PFSK-1 (cell line): Measurements from ENCODE around the gene RNF168. TPM values are rescaled to one million over a fixed set of nuclear protein-coding genes. Genes with fewer than 3 reads are reported as not detected.

Source experiments
- FOXP2 ChIP-seq: optimal IDR thresholded peaks from 2 replicates; pipeline ENCODE3; 2011; ENCODE audit warnings: borderline replicate concordance, control low read depth, inconsistent platforms; ENCODE audit not compliant: insufficient read depth; ENCODE audit errors: extremely low read length, extremely low read depth
- POLR2AphosphoS5 ChIP-seq: IDR thresholded peaks from 2 replicates; pipeline ENCODE4 v1.6.1; 2012; ENCODE audit warnings: low read depth, mild to moderate bottlenecking, control low read depth, low read length, moderate library complexity
- SIN3A ChIP-seq: IDR thresholded peaks from 2 replicates; pipeline ENCODE4 v1.6.1; 2012; ENCODE audit warnings: mild to moderate bottlenecking, low read length, moderate library complexity, borderline replicate concordance; ENCODE audit not compliant: insufficient read depth
- TAF1 ChIP-seq: IDR thresholded peaks from 2 replicates; pipeline ENCODE4 v1.6.1; 2012; ENCODE audit warnings: low read length, control low read depth, borderline replicate concordance; ENCODE audit not compliant: insufficient read depth
- polyA plus RNA-seq: library from polyadenylated mRNA; unstranded; fragments of >200 nt; gene quantifications from one replicate; pipeline ENCODE4 v1.2.1, GENCODE V29; 2012; ENCODE audit warnings: low read depth, missing spikeins; ENCODE audit not compliant: insufficient read length
- TF ChIP-seq, protein P1 (sequence below), 2 experiments: IDR thresholded peaks; 2 replicates each; pipeline versions ENCODE4 v1.6.1 to v1.8.0; 2011 to 2012; ENCODE audit warnings: low read depth in 2 of 2, low read length in 2 of 2, control low read depth in 1 of 2, inconsistent platforms in 1 of 2, mild to moderate bottlenecking in 1 of 2, moderate library complexity in 1 of 2; ENCODE audit not compliant: insufficient read depth in 1 of 2

The RNF168 gene, protein sequence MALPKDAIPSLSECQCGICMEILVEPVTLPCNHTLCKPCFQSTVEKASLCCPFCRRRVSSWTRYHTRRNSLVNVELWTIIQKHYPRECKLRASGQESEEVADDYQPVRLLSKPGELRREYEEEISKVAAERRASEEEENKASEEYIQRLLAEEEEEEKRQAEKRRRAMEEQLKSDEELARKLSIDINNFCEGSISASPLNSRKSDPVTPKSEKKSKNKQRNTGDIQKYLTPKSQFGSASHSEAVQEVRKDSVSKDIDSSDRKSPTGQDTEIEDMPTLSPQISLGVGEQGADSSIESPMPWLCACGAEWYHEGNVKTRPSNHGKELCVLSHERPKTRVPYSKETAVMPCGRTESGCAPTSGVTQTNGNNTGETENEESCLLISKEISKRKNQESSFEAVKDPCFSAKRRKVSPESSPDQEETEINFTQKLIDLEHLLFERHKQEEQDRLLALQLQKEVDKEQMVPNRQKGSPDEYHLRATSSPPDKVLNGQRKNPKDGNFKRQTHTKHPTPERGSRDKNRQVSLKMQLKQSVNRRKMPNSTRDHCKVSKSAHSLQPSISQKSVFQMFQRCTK
- 3.0 TPM for polyA plus RNA-seq

GRCh38 chr3:196503196-196504076, at the start of gene RNF168:
Gene RNF168, minus strand, starts transcription at chr3:196503768. Its CDS starts 595 bp downstream, at chr3:196503173.
- TF ChIP-seq, protein P1, sequence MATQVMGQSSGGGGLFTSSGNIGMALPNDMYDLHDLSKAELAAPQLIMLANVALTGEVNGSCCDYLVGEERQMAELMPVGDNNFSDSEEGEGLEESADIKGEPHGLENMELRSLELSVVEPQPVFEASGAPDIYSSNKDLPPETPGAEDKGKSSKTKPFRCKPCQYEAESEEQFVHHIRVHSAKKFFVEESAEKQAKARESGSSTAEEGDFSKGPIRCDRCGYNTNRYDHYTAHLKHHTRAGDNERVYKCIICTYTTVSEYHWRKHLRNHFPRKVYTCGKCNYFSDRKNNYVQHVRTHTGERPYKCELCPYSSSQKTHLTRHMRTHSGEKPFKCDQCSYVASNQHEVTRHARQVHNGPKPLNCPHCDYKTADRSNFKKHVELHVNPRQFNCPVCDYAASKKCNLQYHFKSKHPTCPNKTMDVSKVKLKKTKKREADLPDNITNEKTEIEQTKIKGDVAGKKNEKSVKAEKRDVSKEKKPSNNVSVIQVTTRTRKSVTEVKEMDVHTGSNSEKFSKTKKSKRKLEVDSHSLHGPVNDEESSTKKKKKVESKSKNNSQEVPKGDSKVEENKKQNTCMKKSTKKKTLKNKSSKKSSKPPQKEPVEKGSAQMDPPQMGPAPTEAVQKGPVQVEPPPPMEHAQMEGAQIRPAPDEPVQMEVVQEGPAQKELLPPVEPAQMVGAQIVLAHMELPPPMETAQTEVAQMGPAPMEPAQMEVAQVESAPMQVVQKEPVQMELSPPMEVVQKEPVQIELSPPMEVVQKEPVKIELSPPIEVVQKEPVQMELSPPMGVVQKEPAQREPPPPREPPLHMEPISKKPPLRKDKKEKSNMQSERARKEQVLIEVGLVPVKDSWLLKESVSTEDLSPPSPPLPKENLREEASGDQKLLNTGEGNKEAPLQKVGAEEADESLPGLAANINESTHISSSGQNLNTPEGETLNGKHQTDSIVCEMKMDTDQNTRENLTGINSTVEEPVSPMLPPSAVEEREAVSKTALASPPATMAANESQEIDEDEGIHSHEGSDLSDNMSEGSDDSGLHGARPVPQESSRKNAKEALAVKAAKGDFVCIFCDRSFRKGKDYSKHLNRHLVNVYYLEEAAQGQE (IDR thresholded peaks at IDR 0.05; ENCODE audit: insufficient read depth in 1 of 2, low read depth in 2 of 2, low read length in 2 of 2), result no peak
- TF ChIP-seq SIN3A (no peak), FOXP2 (peak; percentile 50), POLR2AphosphoS5 (peak; percentile 68), TAF1 (peak; percentile 67; the same call in 1 of the 2 replicates)

DNA sequence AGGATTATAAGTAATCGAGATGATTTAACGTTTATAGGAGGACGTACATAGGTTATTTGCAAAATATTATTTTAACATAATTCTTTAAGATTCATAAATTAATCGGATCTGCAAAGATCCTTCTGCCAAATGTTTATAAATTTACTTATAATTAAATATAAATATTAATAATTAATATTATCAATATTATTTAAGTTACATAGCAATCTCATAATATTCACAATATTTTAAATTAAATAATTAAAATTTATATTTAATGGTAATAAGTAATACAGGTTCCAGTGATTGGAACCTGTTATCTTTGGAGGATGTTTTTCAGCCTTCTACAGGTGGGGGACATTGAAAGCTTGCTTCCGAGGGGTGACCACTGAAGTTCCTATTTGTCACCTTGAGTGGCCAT, 48.7 kb upstream of the RNF168 start:
- TF ChIP-seq POLR2AphosphoS5 (no peak), TAF1 (no peak), SIN3A (no peak), FOXP2 (no peak)
- TF ChIP-seq, protein P1 (IDR thresholded peaks at IDR 0.05; ENCODE audit: insufficient read depth in 1 of 2, low read depth in 2 of 2, low read length in 2 of 2), result no peak

DNA sequence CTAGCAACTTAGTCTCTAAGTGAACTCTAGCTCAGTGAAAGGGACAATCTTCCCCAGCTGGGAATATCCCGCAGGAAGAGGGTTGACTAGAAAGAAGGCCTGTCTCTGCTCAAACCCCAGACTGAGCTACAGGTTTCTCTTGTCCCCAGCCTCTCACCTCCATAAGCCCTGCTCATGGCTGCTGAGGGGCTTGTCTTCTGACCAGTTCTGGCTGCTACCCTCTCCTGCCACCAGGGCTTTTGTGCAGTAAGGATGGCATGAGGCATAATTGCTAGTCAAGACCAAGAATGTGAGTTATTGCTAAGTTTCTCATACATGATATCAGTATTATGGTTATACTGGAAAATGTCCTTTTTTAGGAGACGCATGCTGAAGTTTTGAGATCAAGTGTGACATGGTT, 43.5 kb upstream of the RNF168 start:
- no peak for TF ChIP-seq POLR2AphosphoS5
- TF ChIP-seq, protein P1 (IDR thresholded peaks at IDR 0.05; ENCODE audit: insufficient read depth in 1 of 2, low read depth in 2 of 2, low read length in 2 of 2), result no peak
- TF ChIP-seq TAF1, result no peak

DNA sequence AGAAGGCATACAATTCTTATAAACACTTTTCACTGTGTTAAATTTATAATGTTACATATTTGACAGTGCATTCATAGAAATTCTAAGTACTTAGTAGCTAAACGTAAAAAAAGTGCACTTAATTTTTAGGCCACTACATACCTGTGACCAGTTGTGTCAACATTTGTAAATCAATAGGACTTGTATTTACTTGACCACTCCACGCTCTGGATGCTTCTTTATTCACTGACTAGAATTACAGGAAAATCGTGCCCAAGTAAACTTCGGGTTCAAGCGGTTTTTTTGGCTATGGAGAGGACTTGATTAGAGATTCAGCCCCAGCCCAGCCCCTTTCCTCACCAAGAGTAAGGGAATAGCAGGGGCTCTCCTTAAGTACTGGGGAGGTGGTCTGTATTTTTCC, 43.0 kb upstream of the RNF168 start:
- no peak for TF ChIP-seq TAF1
- no peak for TF ChIP-seq FOXP2
- no peak for TF ChIP-seq SIN3A
- TF ChIP-seq POLR2AphosphoS5, result no peak
- TF ChIP-seq, protein P1 (IDR thresholded peaks at IDR 0.05; ENCODE audit: insufficient read depth in 1 of 2, low read depth in 2 of 2, low read length in 2 of 2), result no peak
